Activated naive CD4-positive, alpha-beta T cell treated with anti-CD3 and anti-CD28 coated beads, Interleukin-2, amount 50 U/mL, for 24 hours (primary cell): ENCODE data around the gene CLEC17A.

Experiments used
- H3K27ac Mint-ChIP-seq: one replicate; pipeline ENCODE4 v1.8.0; 2021; ENCODE audit warnings: mild to moderate bottlenecking, mixed read lengths
- H3K27me3 Mint-ChIP-seq: one replicate; pipeline ENCODE4 v1.8.0; 2021; ENCODE audit warnings: mixed read lengths
- H3K36me3 Mint-ChIP-seq: one replicate; pipeline ENCODE4 v1.8.0; 2021; ENCODE audit warnings: mixed read lengths
- H3K4me1 Mint-ChIP-seq: one replicate; pipeline ENCODE4 v1.8.0; 2021; ENCODE audit warnings: mixed read lengths
- H3K4me3 Mint-ChIP-seq: one replicate; pipeline ENCODE4 v1.8.0; 2021; ENCODE audit warnings: mild to moderate bottlenecking, mixed read lengths
- H3K9me3 Mint-ChIP-seq: one replicate; pipeline ENCODE4 v1.8.0; 2021; ENCODE audit warnings: mixed read lengths

Gene CLEC17A

DNA sequence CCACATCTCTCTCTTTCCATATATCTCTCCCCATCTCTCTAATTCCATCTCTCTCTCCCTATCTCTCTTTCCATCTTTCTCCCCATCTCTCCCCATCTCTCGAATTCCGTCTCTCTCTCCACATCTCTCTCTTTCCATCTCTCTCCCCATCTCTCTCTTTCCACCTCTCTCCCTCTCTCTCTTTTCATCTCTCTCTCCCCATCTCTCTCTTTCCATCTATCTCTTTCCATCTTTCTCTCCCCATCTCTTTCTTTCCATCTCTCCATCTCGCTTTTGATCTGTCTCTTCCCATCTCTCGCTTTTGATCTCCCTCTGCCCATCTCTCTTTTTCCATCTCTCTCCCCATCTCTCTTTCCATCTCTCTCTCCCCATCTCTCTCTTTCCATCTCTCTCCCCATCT lies 66.1 kb downstream of the CLEC17A start:
- Mint-ChIP-seq H3K36me3 (no peaks in the 10 kb centered on the region), H3K27ac (no peak overlapping the region), H3K27me3 (peaks cover 15% of the 10 kb centered on the region), H3K4me3 (no peak overlapping the region), H3K9me3 (no peaks in the 10 kb centered on the region), H3K4me1 (no peaks in the 10 kb centered on the region)

DNA sequence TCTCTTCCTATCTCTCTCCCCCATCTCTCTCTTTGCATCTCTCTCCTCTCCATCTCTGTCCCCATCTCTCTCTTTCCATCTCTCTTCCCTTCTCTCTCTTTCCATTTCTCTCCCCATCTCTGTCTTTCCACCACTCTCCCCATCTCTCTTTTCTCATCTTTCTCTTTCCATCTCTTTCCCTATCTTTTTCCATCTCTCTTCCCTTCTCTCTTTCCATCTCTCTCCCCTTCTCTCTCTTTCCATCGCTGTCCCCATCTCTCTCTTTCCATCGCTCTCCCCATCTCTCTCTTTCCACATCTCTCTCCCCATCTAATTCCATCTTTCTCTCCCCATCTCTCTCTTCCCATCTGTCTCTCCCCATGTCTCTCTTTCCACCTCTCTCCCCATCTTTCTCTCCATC lies 67.3 kb downstream of the CLEC17A start:
- Mint-ChIP-seq H3K4me1 (no peaks in the 10 kb centered on the region), H3K36me3 (no peaks in the 10 kb centered on the region), H3K27ac (no peak overlapping the region), H3K9me3 (no peaks in the 10 kb centered on the region), H3K4me3 (no peak overlapping the region), H3K27me3 (peaks cover 15% of the 10 kb centered on the region)

DNA sequence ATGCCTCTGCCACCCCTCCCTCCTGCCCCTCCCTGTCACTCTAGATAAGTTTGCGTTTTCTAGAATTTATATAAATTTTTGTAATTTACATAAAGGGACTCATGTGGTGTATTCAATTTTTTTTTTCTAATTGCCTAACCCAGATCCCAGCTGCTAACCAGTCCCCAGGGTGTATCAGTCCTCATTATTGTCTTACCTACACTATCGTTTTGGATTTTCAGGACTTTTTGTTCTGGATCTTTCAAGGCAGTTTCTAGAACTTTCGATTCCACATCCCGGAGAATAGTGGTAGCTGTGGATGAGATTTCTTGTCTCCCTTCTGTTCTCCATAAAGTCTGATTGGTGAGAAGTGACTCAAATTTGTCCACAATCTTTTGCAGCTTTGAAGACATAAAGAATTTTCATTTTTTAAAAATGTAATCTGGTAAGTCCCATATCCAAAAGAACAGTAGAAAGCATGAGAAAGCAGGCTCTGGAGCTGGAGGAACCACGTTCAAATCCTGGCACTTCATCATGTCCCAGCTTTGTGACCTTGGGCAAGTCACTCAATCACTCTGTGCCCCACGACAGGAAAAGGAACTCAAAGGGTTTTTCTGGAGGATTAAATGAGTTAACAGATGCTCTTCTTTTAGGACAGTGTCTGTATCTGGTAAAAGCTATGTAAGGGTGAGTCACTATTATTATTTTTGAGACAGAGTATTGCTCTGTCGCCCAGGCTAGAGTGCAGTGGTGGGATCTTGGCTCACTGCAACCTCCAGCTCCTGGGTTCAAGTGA lies 72.1 kb downstream of the CLEC17A start:
- peaks cover 13% of the 10 kb centered on the region for H3K27me3 Mint-ChIP-seq
- no peak overlapping the region for H3K27ac Mint-ChIP-seq
- H3K9me3 Mint-ChIP-seq: no peaks in the 10 kb centered on the region
- no peaks in the 10 kb centered on the region for H3K4me1 Mint-ChIP-seq
- H3K36me3 Mint-ChIP-seq: no peaks in the 10 kb centered on the region
- H3K4me3 Mint-ChIP-seq: no peak overlapping the region

DNA sequence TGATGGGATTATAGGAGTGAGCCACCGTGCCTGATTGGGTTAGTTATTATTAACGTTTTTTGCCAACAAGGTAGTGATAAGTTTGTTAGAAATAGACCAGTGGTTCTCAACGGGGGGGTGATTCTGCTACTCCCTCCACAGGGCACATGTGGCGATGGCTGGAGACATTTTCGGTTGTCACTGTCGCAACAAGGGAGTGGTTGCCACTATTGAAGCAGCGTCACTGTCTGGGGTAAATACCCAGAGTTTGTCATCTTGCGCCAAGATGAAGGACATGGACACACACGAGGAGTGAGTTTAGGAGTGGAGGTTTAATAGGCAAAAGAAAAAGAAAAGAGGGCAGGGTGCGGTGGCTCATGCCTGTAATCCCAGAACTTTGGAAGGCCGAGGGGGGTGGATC lies 72.8 kb downstream of the CLEC17A start:
- Mint-ChIP-seq H3K4me1 (no peaks in the 10 kb centered on the region), H3K4me3 (no peak overlapping the region), H3K27ac (no peak overlapping the region), H3K27me3 (peaks cover 11% of the 10 kb centered on the region), H3K36me3 (no peaks in the 10 kb centered on the region), H3K9me3 (no peaks in the 10 kb centered on the region)

DNA sequence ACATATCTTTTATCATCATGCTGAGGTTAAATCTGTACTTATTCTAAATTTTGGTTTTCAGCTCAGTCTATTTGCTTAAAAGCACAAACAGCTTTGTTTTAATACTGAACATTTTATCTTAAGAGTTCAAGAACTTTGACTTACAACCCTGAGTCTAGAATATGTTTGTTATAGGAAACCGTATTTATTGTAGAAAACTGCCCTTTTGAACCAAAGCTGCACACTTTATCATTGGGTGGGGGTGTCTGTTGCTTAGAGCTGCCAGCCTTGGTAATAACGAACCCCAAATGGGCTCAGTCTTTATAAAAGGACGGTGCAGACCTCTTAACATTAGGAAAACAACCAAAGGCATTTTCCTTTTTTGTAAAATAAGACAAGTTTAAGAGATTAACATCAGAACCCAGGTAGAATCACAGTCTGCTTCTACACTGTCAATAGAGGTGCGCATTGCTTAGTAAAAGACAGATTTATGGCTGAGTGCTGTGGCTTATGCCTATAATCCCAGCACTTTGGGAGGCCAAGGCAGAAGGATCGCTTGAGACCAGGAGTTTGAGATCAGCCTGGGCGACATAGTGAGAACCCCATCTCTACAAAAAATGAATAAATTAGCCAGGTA lies 77.1 kb downstream of the CLEC17A start:
- no peaks in the 10 kb centered on the region for H3K9me3 Mint-ChIP-seq
- H3K27me3 Mint-ChIP-seq: peaks cover 11% of the 10 kb centered on the region
- no peaks in the 10 kb centered on the region for H3K36me3 Mint-ChIP-seq
- no peak overlapping the region for H3K27ac Mint-ChIP-seq
- H3K4me3 Mint-ChIP-seq: no peak overlapping the region
- no peaks in the 10 kb centered on the region for H3K4me1 Mint-ChIP-seq

DNA sequence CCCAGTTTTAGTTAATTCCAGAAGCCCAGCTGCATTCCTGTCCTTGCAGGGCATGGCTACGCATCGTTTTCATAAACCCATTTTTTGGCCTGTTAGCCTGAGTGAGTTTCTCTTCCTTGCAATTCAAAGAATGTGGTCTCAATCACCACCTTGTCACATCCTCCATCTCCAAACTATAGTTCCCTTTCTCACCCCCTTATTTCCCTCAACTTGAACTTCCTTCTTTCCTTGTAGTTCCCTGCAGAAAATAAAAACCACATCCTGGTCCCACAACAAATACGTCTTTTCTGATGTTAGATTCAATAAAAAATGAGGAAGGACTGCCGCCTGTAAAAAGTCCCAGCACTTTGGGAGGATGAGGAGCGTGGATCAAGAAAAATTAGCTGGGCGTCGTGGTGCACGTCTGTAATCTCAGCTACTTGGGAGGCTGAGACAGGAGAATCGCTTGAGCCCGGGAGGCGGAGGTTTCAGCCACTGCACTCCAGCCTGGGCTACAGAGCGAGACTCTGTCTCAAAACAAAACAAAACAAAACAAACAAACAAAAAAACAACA lies 78.6 kb downstream of the CLEC17A start:
- Mint-ChIP-seq H3K4me1 (no peaks in the 10 kb centered on the region), H3K27me3 (peaks cover 8% of the 10 kb centered on the region), H3K9me3 (no peaks in the 10 kb centered on the region), H3K27ac (no peak overlapping the region), H3K36me3 (no peaks in the 10 kb centered on the region), H3K4me3 (no peak overlapping the region)
